Measurements from ENCODE around the gene TMEM115. TPM values are rescaled to one million over a fixed set of nuclear protein-coding genes. Genes with fewer than 3 reads are reported as not detected.
A peak's percentile ranks its signal among the peaks of the same experiment; 100 is the strongest.

Gene TMEM115
- total RNA-seq, 3 donors from 2014 or later: 41.4 to 51.6 (median 41.4) TPM

- Histone ChIP-seq H3K4me1 (ENCODE audit: low read depth) (peaks cover 47% of the 10 kb centered on the region), H3K36me3 (ENCODE audit: low read depth) (no peaks in the 10 kb centered on the region), H3K9me3 (no peaks in the 10 kb centered on the region), H3K4me3 (peak overlapping the region; percentile 17)
- DNase-seq: no peak
- no peak for ATAC-seq
- intact Hi-C loops (cut with DNase I, micrococcal nuclease): no loop called here
- TF ChIP-seq CTCF (IDR thresholded peaks at IDR 0.05): no peak
These were observed 19.7 kb downstream of the TMEM115 start for GRCh38 chr3:50339485-50340146.

- H3K4me3 ChIP-seq: no peak overlapping the region
- ATAC-seq: no peak
- no peak for DNase-seq
- intact Hi-C loops (cut with DNase I, micrococcal nuclease): no loop called here
- H3K4me1 ChIP-seq (ENCODE audit: low read depth): peaks cover 54% of the 10 kb centered on the region
- H3K36me3 ChIP-seq (ENCODE audit: low read depth): no peaks in the 10 kb centered on the region
- no peak for TF ChIP-seq CTCF (IDR thresholded peaks at IDR 0.05)
- H3K9me3 ChIP-seq: no peaks in the 10 kb centered on the region
These were observed 20.4 kb downstream of the TMEM115 start for GRCh38 chr3:50338965-50339364.

GRCh38 chr3:50337175-50337861, 22.0 kb downstream of the TMEM115 start:
- no peak for TF ChIP-seq CTCF (IDR thresholded peaks at IDR 0.05)
- H3K4me3 ChIP-seq: peak overlapping the region; percentile 53
- no peaks in the 10 kb centered on the region for H3K36me3 ChIP-seq (ENCODE audit: low read depth)
- H3K9me3 ChIP-seq: no peaks in the 10 kb centered on the region
- intact Hi-C loops (cut with DNase I, micrococcal nuclease): no loop called here
- peaks cover 60% of the 10 kb centered on the region for H3K4me1 ChIP-seq (ENCODE audit: low read depth)
- ATAC-seq (peak; percentile 87), DNase-seq (peak; percentile 99 to 100 (median 99))

GRCh38 chr3:50336452-50337174, 22.7 kb downstream of the TMEM115 start:
- H3K9me3 ChIP-seq: no peaks in the 10 kb centered on the region

More at GRCh38 chr3:50336452-50337174, 22.7 kb downstream of the TMEM115 start:
- Histone ChIP-seq H3K4me1 (ENCODE audit: low read depth) (peaks cover 60% of the 10 kb centered on the region), H3K36me3 (ENCODE audit: low read depth) (no peaks in the 10 kb centered on the region), H3K4me3 (peak overlapping the region; percentile 53)
- DNase-seq: peak in 1 of 3 donors; percentile 50
- ATAC-seq: peak; percentile 5
- intact Hi-C loops (cut with DNase I, micrococcal nuclease): no loop called here
- TF ChIP-seq CTCF (IDR thresholded peaks at IDR 0.05): no peak

Data from mucosa of descending colon (tissue), 3 donors.